RWPE2 (cell line): ENCODE results near the gene RNGTT.
"Not testable (repeated sequence)": the region's sequence is repeated elsewhere in the genome, so short reads cannot be mapped to it uniquely, and the experiment has no call there.

Experiments used
- ATAC-seq: fragments of 200-7000 bp; cut with Tn5 transposase; 3 replicates; pipeline ENCODE4 v1.9.1; 2021; ENCODE audit warnings: low read depth
- DNase-seq: peaks from one replicate; pipeline ENCODE4 v3.0.0-alpha.2; 2020; ENCODE audit warnings: low spot score
- H3K27ac ChIP-seq: fragments of 450-650 bp; 2 replicates; pipeline ENCODE4 v1.5.1; 2017; ENCODE audit warnings: mild to moderate bottlenecking; ENCODE audit not compliant: poor library complexity, severe bottlenecking
- H3K27me3 ChIP-seq: fragments of 250-450 bp; sonication (Bioruptor Pico); 2 replicates; pipeline ENCODE4 v1.5.1; 2021; ENCODE audit warnings: mild to moderate bottlenecking, moderate library complexity; ENCODE audit not compliant: insufficient read depth, poor library complexity, severe bottlenecking
- H3K36me3 ChIP-seq: fragments of 250-450 bp; sonication (Bioruptor Pico); 2 replicates; pipeline ENCODE4 v1.5.1; 2020; ENCODE audit warnings: low read depth, mild to moderate bottlenecking, moderate library complexity
- H3K4me1 ChIP-seq: fragments of 250-450 bp; sonication (Bioruptor Pico); 2 replicates; pipeline ENCODE4 v1.5.1; 2021; ENCODE audit warnings: mild to moderate bottlenecking, moderate library complexity; ENCODE audit not compliant: insufficient read depth, poor library complexity, severe bottlenecking
- H3K4me3 ChIP-seq: fragments of 250-450 bp; sonication (Bioruptor Pico); 2 replicates; pipeline ENCODE4 v1.5.1; 2021; ENCODE audit warnings: mild to moderate bottlenecking, moderate library complexity; ENCODE audit not compliant: severe bottlenecking
- H3K9me3 ChIP-seq: fragments of 250-450 bp; sonication (Bioruptor Pico); 2 replicates; pipeline ENCODE4 v1.5.1; 2021; ENCODE audit warnings: mild to moderate bottlenecking, moderate library complexity; ENCODE audit not compliant: severe bottlenecking
- CTCF ChIP-seq: fragments of 450-650 bp; IDR thresholded peaks from one replicate; pipeline ENCODE4 v1.5.1; 2017; ENCODE audit warnings: mild to moderate bottlenecking, moderate library complexity; ENCODE audit not compliant: poor library complexity, severe bottlenecking

RNGTT gene

GRCh38 chr6:88984152-88984551, 20.7 kb upstream of the RNGTT start:
- Histone ChIP-seq H3K4me1 (no peaks in the 10 kb centered on the region), H3K36me3 (no peaks in the 10 kb centered on the region), H3K9me3 (no peaks in the 10 kb centered on the region), H3K27me3 (no peaks in the 10 kb centered on the region), H3K4me3 (no peak overlapping the region), H3K27ac (no peak overlapping the region)
- no peak for ATAC-seq
- no peak for TF ChIP-seq CTCF
- no peak for DNase-seq

GRCh38 chr6:88983532-88983931, 20.1 kb upstream of the RNGTT start:
- Histone ChIP-seq H3K9me3 (no peaks in the 10 kb centered on the region), H3K4me1 (no peaks in the 10 kb centered on the region), H3K4me3 (no peak overlapping the region), H3K27me3 (no peaks in the 10 kb centered on the region), H3K36me3 (no peaks in the 10 kb centered on the region), H3K27ac (no peak overlapping the region)
- no peak for DNase-seq
- ATAC-seq: peak; percentile 67
- TF ChIP-seq CTCF: no peak

GRCh38 chr6:88983129-88983528, 19.7 kb upstream of the RNGTT start:
- DNase-seq, H3K36me3 ChIP-seq, H3K27ac ChIP-seq, H3K27me3 ChIP-seq, H3K4me3 ChIP-seq, H3K9me3 ChIP-seq, H3K4me1 ChIP-seq: not testable (repeated sequence)
- peak; percentile 36; the same call in 1 of the 3 replicates for ATAC-seq

GRCh38 chr6:88982720-88983119, 19.3 kb upstream of the RNGTT start:
- Histone ChIP-seq H3K4me3 (no peak overlapping the region), H3K4me1 (no peaks in the 10 kb centered on the region), H3K27me3 (no peaks in the 10 kb centered on the region), H3K9me3 (no peaks in the 10 kb centered on the region), H3K27ac (no peak overlapping the region), H3K36me3 (no peaks in the 10 kb centered on the region)
- DNase-seq (no peak), ATAC-seq (peak; percentile 88)
- TF ChIP-seq CTCF: peak; percentile 72

- H3K36me3 ChIP-seq: no peaks in the 10 kb centered on the region
- no peaks in the 10 kb centered on the region for H3K9me3 ChIP-seq
- TF ChIP-seq CTCF: no peak
- DNase-seq (no peak), ATAC-seq (no peak)
- no peaks in the 10 kb centered on the region for H3K27me3 ChIP-seq
- H3K4me1 ChIP-seq: no peaks in the 10 kb centered on the region
- H3K27ac ChIP-seq: no peak overlapping the region
- no peak overlapping the region for H3K4me3 ChIP-seq
These were observed 12.0 kb upstream of the RNGTT start for GRCh38 chr6:88975369-88975768.
